IPS DF 4.7 (cell line): ENCODE results near the gene MKKS.
"Not testable (repeated sequence)": the region's sequence is repeated elsewhere in the genome, so short reads cannot be mapped to it uniquely, and the experiment has no call there.

Source experiments
- DNase-seq: peaks from one replicate; pipeline ENCODE4 v3.0.0-alpha.2; 2013; ENCODE audit warnings: low spot score; ENCODE audit errors: extremely low read depth

Gene MKKS

DNA sequence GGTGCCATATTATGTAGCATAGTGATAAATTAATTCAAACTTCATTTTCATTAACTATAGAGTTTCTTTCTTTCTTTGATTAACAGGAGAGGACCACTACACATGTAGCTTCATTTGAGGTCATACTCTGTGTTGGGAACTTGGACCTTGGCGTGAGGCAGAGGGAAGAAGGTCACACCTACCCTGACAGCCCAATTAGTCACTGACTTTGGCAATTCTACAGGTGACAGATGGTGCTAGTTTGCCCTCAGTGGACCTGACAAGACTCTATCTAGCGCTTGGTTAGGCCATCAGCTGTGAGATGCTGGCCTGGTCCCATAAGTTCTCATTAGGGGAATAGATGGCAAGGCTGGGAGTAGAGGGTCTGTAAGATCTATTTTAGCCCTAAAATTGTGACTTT is 15.2 kb upstream of the MKKS start:
- DNase-seq, result no peak

DNA sequence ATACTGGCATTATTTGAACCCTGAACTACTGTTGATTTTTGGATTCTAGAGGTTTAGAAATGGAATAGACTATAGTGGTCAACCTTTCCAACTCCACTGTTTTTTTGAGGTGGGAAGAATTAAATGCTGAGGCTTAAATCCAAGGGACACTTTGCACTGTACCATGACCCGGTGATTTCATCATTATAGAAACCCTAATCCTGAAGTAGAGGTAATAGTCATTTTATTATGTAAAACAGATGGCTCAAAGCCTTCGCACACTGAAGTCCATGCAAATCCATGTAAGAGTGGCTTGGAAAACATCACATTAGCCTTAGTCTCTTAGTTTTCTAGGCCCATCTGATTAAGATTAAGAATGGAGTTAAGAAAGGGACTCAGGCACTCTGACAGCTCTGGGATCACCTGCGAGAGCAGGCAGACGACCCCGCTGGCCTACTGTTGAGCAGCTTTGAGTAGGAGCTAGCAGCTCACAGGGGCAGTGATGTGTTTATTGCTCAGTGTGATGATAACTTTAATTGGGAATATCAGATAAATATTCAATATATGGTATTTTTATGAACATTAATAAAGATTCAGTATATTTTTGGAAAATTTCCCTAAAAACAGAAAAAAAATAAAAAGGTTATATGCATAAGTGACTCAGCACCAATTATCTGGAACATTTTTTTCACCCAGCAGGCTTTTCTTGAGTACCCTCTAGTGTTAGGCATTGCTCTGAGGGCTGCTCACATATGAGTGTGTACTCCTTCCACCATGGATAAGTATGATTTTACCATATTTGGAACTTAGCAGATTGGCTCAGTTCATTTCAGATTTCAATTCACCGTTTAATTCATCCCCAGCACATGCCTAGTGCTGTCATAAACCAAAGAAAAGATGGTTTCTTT is 14.5 kb upstream of the MKKS start:
- DNase-seq, result no peak

DNA sequence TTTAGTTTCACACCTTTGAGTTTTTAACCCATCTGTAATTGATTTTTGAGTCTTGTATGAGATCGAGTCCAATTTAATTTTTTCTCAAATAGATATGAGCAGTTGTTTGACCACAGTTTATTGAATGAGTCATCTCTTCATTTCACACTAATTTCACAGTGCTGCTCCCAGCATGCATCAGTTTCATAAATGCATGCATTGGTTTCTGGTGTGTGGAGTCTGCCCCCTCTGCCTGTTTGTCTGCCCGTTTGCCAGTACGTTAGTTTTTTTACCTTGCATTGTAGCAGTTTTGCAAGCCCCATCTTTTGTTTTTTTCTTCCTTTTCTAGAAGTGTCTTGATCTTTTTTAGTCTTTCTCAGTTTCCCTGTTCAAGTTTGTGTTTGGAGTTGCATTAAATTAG is 13.0 kb upstream of the MKKS start:
- DNase-seq, result no peak

DNA sequence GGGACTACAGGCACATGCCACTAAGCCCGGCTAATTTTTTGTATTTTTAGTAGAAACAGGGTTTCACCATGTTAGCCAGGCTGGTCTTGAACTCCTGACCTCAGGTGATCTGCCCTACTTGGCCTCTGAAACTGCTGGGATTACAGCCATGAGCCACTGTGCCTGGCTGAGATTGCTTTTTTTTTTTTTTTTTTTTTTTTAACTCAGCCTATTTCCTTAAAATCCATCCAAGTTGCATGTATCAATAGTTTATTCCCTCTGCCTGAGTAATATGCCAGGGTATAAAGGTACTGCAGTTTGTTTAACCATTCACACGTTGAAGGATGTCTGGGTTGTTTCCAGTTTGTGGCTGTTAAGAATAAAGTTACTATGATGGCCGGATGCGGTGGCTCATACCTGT is 11.7 kb upstream of the MKKS start:
- no peak for DNase-seq

DNA sequence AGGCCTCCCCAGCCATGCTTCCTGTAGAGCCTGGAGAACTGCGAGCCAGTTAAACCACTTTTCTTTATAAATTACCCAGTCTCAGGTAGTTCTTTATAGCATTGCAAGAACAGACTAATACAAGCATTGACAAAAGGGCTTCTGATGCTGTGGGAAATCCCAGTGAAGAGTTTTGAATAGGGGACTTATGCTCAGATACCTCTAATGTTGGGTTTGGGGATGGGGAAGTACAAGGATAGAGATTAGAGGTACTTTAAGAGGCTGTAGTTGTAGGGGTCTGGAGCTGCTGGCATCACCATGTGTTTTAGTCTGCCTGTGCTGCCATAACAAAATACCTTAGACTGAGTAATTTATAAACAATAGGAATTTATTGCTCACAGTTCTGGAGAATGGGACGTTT is 9.9 kb upstream of the MKKS start:
- no peak for DNase-seq

DNA sequence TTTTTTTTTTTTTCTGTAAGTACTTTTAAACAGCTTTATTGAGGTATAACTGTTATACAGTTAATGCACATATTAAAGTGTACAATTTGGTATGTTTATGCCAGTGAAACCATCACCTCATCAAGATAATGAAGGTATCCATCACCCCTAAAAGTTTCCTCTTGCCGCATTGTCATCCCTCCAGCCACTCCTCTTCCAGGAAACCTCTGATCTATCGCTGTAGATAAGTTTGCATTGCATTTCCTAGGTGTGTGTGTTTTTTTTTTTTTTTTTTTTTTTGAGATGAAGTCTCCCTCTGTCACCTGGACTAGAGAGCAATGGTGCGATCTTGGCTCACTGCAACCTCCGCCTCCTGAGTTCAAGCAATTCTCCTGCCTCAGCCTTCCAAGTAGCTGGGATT is 4.2 kb upstream of the MKKS start:
- no peak for DNase-seq

DNA sequence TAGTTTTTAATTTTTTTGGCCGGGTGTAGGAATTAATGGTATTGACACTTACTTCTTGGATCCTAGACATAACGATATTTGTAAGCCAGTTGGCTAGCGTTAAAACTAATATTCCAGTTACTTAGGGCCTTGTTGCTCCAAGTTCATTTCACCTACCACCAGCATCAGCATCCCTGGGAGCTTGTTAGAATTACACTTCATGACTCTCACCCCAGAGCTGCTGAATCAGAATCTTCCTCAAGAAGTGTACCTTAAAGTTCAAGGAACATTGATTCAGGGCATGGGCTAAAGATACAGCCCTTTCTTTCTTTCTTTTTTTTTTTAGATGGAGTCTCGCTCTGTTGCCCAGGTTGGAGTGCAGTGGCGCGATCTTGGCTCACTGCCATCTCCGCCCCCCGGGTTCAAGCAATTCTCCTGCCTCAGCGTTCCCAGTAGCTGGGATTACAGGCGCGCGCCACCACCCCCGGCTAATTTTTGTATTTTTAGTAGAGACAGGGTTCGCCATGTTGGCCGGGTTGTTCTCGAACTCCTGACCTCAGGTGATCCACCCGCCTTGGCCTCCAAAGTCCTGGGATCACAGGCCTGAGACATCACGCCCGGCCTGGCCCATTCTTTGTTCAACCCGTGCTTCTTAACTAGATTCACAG is 2.2 kb upstream of the MKKS start:
- DNase-seq, result no peak

DNA sequence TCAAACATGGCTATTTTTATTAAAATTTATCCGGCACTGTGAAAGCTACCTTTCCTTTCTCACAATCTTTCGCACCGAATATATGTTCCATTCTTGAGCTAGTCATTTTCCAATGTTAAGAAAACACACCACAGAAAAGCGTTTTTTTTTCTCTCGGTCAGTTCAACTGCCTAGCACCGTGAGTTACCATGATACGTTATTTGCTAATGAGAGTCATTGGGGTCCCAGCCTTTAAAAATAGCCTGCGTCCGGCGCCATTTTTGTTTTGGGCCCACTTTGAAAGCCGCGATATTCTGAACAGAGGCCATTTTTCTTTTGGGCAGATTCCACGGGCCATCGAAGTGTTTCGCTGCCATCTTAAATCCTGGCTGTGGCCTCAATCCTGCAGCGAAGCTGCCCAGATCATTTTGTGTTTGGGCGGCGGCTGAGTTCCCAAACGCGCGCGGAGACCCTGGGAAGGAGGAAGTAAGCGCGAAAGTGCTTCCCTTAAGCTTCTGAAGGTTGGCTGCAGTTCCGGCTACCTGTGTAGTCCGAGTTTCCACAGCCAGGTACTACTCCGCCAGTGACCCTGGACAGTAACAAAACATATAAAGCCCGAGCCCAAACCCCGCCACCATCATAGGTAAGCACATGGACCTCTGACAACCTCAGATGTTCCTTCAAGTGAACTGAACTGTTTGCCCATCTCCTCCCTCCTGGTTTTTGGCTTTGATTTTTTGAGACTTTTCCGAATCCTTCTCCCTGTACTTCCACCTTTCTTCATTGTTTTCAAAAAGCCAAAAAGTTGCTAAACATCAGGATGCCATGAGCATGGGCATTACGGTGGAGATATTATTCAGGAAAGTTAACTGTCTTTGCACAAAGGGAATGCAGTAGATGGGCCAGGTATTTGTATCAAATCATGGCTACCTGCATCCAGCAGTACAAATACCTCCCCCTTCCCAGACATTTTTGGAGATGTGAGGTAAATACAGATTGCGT is 1.1 kb upstream of the MKKS start, which contains the start of gene SLX4IP:
SLX4IP (plus strand) TSS at position 474 of the 981 bp plus-strand sequence. CDS start 22,900 bp downstream, outside the sequence.
- DNase-seq, result peak; percentile 91

DNA sequence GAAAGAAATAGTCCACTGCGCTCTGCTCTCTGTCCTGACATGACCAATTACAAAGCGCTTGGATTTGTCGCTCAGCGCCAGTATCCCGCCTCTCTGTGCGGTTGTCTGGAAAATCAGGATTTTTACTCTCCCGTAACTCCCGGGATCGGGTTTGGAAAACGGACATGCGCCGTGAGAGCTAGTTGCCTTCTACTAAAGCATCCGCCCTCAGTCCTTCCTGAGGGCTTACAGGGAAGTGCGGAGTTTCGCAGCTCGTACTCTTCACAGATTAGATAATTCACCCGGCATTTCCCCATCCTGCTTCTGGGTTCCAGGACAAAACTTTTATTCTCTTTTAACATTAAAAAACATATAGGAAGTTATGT is 427 bp upstream of the MKKS start:
- peak; percentile 90 for DNase-seq

DNA sequence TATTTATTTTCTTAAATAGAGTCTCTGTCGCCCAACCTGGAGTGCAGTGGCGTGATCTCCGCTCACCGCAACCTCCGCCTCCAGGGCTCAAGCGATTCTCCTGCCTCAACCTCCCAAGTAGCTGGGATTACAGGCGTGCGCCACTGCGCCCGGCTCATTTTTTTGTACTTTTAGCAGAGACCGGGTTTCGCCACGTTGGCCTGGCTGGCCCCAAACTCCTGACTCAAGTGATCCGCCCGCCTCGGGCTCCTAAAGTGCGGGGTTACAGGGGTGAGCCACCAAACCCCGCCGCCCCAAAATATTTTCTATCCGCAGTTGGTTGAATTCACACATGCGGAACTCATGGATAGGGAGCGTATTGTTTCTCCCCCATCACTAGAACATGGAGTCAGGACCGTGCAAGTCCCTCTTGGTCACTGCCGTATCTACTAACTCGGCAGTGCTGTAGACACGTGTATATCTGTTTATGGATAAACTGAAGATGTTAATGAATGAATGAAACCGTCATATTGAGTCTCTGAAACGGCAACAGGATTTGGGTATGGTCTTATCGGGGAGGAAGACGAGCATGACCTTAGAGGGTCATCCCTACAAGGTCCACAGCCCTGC is 904 bp downstream of the MKKS start:
- no peak for DNase-seq

DNA sequence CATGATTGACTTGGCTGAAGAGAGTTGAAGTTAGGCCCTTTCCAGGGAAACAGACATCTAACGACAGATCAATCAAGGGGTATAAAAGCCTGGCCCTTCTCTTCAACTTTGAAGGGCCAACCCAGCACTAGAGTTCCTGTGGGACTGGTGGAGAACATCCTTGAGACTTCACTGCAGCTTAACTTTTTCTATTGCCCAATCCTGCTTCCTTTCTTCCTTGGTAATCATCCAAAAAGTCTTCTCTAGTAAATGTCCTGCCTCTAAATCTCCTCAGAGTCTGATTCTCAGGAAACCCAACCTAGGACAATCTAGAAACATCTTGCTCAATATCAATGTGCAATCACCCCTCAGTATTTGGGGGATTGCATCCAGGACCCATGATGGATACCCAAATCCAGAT is 1.9 kb downstream of the MKKS start:
- DNase-seq, result no peak

DNA sequence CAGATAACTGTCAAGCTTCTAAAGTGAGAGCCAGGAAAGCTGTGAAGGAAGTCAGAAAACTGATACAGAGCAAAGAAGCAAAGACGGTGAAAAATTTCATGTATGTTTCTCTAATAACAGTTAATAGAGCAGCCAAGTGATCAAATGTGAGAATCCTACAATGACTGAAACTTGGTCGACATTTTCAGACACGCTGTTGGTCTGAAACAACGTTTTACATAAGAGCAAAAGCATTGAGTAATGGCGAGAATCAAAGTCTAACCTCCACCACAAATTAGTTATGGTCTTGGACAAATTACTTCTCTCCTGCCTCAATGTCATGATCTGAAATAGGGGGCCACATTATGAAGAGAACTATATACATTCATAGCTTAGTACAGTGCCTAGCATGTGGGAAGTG is 3.3 kb downstream of the MKKS start:
- DNase-seq, result no peak

DNA sequence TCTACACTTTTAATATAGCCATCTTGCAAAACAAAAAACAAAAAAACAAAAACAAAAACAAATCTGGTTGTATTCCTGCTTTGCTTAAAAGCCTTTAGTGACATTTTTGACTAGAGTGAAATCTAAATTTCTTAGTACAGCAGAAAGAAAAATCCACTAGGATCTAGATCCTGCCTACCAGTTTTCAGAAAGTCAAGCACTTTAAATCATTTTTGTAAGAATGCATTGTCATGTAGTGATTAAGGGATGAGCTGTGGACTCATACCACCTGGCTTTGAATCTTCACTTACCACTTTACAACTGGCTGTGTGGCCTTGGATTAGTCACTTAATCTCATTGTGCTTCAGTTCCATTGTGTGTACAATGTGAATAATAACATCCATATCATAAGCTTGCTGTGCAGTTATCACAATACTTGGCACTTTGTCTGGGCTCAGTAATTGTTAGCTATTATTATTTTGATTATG is 4.0 kb downstream of the MKKS start:
- no peak for DNase-seq

DNA sequence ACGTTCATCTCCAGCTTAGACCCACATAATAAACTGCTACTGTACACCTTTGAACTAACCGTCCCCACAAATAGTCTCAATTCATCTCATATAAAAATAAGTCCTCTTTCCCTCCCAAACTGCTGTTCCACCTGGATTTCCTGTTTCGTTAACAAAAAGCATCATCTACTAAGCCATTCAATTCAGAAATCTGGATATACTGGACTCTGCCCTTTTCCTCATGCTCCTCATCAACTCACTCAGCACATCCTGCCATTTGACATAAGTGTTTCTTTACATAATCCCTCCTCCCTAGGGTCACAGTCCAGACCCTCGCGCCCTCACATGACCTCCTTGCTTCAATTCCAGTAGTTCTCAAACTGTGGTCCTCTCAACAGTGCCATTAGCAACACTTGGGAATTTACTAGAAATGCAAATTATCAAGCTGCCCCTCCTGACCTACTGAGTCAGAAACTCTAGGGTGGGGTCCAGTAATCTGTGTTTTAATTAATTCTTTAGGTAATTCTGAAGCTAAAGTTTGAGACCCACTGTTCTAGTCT is 4.5 kb downstream of the MKKS start:
- no peak for DNase-seq

DNA sequence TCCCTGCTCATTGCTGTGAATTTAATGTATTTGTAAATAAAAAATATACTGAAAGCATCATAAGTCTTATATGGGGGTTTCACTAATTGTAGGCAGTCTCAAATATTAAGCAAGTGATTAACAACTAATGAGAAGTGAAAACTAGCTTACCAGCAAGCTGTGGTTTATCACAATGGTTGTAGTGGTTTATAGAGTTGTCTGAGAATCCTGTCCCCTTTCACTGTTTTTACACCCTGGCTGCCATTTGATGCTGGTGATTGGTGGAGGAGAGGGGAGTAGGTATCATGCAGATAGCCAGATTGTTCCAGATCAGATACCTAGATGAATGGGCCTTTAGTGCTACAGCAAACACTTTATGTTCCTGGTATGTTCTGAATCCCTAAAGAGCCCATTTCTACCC is 6.0 kb downstream of the MKKS start:
- DNase-seq, result no peak

DNA sequence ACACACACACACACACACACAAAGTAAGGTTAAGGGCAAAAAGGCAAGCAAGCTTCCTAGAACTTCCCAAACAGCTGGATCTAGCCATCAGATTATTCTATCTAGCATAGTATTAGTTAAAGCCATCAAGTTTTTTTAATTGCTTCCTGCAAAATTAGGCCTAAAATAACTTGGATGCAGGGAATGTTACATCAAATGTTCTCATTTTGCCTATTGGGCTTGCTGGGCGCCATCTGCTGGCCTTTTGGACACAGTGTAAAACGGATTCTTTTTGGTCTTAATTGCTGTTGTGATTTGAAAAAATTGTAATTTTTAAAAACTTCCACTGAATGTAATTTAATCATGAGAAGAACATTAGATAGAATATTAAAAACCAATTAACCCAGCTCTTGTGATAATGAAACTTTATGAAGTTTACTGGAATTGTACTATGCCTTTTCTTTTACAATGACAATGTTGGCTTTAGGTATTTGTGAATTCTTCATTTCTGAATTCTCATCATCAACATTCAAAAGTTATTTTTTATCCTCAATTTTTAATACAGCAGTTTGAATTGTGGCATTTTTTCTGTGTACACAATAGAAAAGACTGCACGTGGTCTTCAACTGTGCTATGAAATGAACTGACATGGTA is 6.8 kb downstream of the MKKS start:
- DNase-seq, result no peak

DNA sequence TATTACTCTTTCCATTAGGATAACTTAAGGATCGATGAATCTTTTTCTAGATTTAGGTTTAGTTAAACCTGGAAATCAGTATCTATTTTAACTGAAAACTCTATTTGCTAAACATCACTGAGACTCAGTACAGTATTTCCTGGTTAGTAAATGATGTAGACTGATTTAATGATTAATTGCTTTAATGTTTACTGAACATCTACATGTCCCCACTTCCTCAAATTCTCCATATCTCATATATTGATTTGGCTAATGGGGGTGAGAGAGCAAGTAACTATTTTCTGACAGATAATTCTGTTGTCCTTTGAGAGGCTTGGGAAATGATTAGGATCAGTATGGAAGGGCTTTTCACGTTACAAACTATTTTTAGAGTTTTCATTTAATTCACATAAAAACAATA is 10.3 kb downstream of the MKKS start:
- no peak for DNase-seq

DNA sequence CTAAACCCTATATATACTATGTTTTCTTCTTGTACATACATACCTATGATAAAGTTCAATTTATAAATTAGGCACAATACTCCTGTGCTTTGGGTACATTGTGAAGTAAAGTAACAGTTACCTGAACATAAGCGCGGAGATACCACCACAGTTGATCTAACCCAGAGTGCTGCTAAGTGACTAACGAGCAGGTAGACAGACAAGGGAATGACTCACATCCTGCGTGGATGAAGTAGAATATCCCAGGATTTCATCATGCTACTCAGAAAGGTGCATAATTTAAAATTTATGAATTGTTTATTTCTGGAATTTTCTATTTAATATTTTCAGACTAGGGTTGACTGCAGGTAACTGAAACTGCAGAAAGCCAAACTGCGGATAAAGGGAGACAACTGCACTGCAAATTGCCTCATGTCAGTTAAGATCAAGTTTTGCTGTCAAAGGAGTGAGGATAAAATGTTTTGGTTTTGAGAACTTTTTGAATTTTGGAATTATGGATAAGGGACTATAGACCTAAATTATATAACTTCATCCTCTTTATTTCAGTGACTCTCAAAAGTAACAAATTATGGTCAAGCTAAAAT is 14.4 kb downstream of the MKKS start:
- DNase-seq, result no peak

DNA sequence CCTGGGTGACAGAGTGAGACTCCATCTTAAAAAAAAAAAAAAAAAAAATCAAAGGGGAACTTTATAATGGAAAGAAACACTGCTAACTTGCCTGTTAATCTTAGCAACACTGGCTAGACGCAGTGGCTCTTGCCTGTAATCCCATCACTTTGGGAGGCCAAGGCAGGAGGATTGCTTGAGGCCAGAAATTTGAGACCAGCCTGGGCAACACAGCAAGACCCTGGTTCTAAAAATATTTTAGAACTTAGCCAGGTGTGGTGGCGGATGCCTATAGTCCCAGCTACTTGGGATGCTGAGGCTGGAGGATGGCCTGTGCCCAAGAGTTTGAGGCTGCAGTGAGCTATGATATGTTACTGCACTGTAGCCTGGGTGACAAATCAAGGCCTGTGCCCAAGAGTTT is 16.8 kb downstream of the MKKS start:
- DNase-seq, result not testable (repeated sequence)

DNA sequence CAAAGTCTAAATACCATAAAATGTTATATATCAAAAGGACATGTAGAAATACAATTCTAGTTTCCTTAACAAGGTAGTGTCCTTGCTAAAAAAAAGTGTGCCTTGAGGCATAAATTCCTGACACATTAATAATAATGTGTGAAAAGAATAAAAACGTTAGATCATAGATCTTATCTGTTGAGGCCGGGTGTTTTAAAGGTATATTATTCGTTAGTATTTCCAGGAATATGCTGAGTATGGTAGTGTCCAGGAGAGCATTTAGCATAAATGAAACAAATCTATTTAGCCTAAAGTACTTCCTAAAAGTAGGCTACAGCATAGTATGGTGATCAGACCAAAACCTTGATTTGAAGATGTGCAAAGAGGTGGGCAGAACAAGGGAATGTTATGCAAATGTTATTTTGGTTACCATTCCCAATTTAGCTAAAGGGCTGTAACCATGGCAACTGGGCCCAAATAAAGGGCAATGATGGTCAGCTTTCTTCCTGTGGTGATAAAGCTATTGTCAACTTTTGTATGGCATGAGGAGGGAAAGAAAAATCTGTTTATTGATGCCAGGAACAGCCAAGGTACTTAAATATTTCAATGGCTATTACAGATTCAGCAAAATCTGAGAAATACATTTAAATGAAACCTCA is 18.9 kb downstream of the MKKS start:
- DNase-seq, result no peak
